HL-60 (cell line): ENCODE results near the gene KRT15.

Experiments used
- GABPA ChIP-seq: IDR thresholded peaks from 2 replicates; pipeline ENCODE4 v1.6.1; 2012; ENCODE audit warnings: low read depth
- TF ChIP-seq, protein P1 (sequence below): IDR thresholded peaks from one replicate; pipeline ENCODE4 v1.5.1; 2011; ENCODE audit warnings: low read length, control low read depth, inconsistent platforms; ENCODE audit not compliant: insufficient read depth

DNA sequence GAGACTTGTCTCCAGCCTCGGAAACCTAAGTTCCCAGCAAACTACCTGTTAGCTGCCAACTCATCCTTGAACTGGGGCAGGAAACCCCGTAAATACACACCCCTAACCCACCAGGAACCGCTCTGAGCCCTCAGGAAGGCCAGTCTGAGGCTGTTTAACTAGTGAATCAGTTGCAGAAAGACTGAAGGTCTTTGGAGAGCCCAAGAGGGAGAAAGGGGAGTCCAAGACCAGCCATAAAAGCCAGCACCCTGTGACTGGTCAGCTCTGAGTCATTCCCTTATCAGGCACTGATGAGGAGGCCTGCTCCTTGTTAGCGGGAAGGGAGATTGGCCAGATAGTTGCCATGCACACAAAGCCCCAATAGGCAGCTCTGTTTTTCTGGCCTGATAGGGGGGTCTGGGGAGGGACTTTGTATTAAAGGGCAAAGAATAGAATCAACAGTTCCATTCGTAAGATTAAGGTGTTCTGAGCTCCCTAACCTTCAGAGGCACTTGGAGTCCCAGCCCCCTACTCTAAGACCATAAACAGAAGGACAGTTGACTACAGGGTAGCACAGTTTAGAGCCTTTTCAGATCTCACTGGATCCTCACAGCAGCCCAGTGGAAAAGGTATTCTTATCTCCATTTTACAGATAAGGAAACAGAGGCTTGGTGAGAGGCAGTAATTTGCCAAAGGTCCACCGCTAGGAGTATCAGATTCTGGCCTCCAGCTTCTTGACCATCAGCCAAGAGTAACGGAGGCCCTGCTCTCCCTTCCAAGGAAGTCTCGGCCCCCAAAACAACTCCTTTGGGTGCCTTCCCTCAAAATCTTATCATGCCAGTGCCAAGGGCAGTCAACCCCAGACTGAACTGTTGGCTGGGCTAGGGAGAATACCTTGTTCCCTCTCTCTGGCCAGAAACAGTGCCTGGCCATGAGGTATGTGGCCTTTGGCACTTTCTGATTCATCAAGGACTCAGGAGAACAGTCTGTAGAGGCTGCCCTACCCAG is 11.7 kb upstream of the KRT15 start:
- TF ChIP-seq, protein P1, sequence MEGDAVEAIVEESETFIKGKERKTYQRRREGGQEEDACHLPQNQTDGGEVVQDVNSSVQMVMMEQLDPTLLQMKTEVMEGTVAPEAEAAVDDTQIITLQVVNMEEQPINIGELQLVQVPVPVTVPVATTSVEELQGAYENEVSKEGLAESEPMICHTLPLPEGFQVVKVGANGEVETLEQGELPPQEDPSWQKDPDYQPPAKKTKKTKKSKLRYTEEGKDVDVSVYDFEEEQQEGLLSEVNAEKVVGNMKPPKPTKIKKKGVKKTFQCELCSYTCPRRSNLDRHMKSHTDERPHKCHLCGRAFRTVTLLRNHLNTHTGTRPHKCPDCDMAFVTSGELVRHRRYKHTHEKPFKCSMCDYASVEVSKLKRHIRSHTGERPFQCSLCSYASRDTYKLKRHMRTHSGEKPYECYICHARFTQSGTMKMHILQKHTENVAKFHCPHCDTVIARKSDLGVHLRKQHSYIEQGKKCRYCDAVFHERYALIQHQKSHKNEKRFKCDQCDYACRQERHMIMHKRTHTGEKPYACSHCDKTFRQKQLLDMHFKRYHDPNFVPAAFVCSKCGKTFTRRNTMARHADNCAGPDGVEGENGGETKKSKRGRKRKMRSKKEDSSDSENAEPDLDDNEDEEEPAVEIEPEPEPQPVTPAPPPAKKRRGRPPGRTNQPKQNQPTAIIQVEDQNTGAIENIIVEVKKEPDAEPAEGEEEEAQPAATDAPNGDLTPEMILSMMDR = no peak
- no peak for TF ChIP-seq GABPA
